Spleen (tissue), 7 donors: ENCODE data around the gene DUSP5.

Experiments used
- POLR2A ChIP-seq, 3 donors: fragments of 450-650 bp; IDR thresholded peaks; one replicate each; pipeline ENCODE4 v1.5.1; 2017; ENCODE audit warnings: antibody characterized with exemption in 3 of 3, mild to moderate bottlenecking in 1 of 3
- POLR2AphosphoS5 ChIP-seq, 3 donors: sonication (generic); formaldehyde crosslinking; IDR thresholded peaks; one replicate each; pipeline ENCODE4 v1.5.1; 2017; ENCODE audit warnings: antibody characterized with exemption in 3 of 3
- TF ChIP-seq, protein P1 (sequence below), 11 experiments: fragments of 200-600 bp in 7 of 11; fragments of 450-650 bp in 4 of 11; sonication (generic) in 4 of 11; IDR thresholded peaks in 8 of 11; conservative IDR thresholded peaks in 3 of 11; 1 replicate in 7 of 11; 2 replicates in 4 of 11; pipeline versions ENCODE4 v1.4.0 to v1.8.0; 2016 to 2021; ENCODE audit warnings: antibody characterized with exemption in 11 of 11, inconsistent platforms in 4 of 11, mild to moderate bottlenecking in 1 of 11
- donor health status: DM: no; HTN: no; CAD: no; lungs with moderate emphysema.
- donor health status: DM: no; HTN: no; CAD: no.
- donor health status: DM: no; HTN: no; CAD: no.

DNA sequence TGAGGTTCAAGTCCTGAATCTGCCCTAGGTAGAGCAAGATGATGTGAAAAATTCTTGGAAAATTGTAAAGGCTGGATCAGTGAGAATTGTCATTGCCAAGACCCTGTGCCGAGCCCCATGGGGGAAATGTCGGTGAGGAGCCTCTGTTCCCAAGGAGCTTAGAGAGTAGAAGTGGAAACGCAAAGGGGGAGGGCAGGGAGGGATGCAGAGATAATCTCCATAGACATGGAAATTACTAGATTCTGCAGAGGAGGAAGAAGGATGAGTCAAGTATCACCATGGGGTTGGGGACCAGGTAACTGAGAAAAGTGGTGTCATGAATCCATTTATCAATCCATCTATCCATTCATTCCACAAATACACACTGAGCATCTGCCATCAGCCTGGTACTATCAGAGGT is 26.0 kb downstream of the DUSP5 start:
- TF ChIP-seq, protein P1, sequence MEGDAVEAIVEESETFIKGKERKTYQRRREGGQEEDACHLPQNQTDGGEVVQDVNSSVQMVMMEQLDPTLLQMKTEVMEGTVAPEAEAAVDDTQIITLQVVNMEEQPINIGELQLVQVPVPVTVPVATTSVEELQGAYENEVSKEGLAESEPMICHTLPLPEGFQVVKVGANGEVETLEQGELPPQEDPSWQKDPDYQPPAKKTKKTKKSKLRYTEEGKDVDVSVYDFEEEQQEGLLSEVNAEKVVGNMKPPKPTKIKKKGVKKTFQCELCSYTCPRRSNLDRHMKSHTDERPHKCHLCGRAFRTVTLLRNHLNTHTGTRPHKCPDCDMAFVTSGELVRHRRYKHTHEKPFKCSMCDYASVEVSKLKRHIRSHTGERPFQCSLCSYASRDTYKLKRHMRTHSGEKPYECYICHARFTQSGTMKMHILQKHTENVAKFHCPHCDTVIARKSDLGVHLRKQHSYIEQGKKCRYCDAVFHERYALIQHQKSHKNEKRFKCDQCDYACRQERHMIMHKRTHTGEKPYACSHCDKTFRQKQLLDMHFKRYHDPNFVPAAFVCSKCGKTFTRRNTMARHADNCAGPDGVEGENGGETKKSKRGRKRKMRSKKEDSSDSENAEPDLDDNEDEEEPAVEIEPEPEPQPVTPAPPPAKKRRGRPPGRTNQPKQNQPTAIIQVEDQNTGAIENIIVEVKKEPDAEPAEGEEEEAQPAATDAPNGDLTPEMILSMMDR (IDR thresholded peaks at IDR 0.05 in 8 of 11, conservative IDR thresholded peaks at IDR 0.05 in 3 of 11): no peak
- no peak for TF ChIP-seq POLR2A (IDR thresholded peaks at IDR 0.05)
- TF ChIP-seq POLR2AphosphoS5 (IDR thresholded peaks at IDR 0.05): no peak
